Effector CD8-positive, alpha-beta T cell (primary cell): ENCODE results near the gene NUTF2.
"Not testable (repeated sequence)": the region's sequence is repeated elsewhere in the genome, so short reads cannot be mapped to it uniquely, and the experiment has no call there.

Experiments
- DNase-seq: peaks from one replicate; lab custom pipeline; 2025; lab: John Stamatoyannopoulos, UW

The NUTF2 gene

GRCh38 chr16:67864044-67864443, 17.3 kb downstream of the NUTF2 start:
- DNase-seq: not testable (repeated sequence)

- DNase-seq: no peak
These were observed 17.9 kb downstream of the NUTF2 start for GRCh38 chr16:67864594-67864993.

DNA sequence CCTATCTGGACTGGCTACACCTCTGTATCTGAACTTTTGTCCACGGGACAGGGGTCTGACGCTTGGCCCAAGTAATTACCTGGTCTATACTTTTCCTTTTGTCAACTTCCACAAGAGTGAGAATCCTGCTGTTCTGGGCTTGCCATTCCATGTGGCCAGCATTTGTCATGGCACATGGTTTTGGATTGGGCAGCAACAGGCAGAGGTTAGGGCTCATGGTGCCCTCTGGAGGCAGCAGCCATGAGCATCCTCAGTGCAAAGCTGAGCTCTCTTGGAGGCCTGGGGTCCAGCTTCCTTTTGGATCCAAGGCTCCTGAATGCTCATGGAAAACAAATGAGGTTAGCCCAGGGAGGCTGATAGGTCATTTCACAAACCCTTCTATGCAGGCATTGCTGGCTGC, 18.6 kb downstream of the NUTF2 start:
- DNase-seq: no peak

- DNase-seq: no peak
These were observed 21.6 kb downstream of the NUTF2 start for GRCh38 chr16:67868290-67868689.

- no peak for DNase-seq
These were observed 22.9 kb downstream of the NUTF2 start for GRCh38 chr16:67869653-67870052.

GRCh38 chr16:67871256-67871655, 24.5 kb downstream of the NUTF2 start:
- DNase-seq: no peak

- DNase-seq: no peak
These were observed 25.4 kb downstream of the NUTF2 start for GRCh38 chr16:67872131-67872630.

DNA sequence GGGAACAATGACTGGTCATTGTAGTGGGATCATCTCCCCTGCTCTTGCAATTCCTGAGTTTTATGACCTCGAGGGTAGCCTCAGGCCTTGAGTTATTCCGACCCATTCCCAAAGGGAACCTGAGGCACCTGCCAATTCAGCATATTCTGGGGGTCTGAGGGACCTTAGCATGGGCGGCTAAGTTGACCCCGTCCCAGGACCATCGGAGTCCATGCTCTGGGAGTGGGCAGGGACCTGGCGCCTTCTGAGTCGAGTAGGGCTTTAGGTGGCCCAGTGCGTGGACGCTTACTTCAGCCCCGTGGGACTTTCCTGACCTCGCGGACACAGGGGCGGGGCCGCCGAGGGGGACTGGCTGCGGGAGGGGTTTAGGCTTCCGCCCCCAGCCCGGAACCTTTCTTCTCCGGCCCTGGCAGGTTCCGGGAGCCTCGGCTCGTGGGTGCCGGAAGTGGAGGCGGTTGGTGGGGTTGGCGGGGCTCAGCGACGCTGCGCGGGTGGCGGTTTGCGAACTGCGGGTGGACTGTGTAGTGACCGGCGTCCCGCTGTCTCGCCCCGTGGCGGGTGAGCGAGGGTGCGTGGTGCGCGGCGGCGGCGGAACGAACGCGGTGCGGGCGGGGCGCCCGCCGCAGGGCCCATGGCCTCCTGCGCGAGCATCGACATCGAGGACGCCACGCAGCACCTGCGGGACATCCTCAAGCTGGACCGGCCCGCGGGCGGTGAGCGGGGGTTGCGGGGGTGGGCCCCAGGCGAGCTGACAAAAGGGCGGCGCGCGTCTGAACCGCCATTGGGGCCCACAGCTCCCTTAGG, 26.1 kb downstream of the NUTF2 start, which contains the start of gene EDC4:
Gene EDC4, plus strand, starts transcription at position 422 of the 804 bp plus-strand sequence. Its CDS starts 210 bp downstream, at position 632.
- peak; percentile 79 for DNase-seq

GRCh38 chr16:67873435-67874370, 27.0 kb downstream of the NUTF2 start:
- no peak for DNase-seq

- DNase-seq: no peak
These were observed 27.6 kb downstream of the NUTF2 start for GRCh38 chr16:67874372-67874771.

DNA sequence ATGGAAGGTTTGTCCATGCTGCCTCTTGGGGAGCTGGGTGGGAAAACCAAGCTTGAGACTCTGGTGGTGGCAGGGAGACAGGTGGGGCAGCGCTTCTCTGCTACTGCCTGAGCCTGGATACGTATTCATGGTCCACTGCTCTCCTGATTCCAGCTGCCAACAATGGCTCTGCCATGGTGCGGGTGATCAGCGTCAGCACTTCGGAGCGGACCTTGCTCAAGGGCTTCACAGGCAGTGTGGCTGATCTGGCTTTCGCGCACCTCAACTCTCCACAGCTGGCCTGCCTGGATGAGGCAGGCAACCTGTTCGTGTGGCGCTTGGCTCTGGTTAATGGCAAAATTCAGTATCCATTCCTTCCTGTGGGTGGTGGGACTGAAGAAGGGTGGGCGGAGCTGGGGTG, 30.3 kb downstream of the NUTF2 start:
- no peak for DNase-seq

- no peak for DNase-seq
These were observed 31.5 kb downstream of the NUTF2 start for GRCh38 chr16:67878232-67878631.

GRCh38 chr16:67878846-67879245, 32.1 kb downstream of the NUTF2 start:
- no peak for DNase-seq

DNA sequence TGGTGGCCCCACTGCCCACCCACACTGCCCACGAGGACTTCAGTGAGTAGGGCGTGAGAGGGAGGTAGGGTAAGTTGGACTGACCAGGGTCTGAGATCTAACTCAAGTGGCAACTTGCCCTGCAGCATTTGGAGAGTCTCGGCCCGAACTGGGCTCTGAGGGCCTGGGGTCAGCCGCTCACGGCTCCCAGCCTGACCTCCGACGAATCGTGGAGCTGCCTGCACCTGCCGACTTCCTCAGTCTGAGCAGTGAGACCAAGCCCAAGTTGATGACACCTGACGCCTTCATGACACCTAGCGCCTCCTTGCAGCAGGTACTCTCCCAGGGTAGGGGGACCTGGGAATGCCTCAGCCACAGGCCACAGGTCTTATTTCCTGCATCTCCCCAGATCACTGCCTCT, 32.7 kb downstream of the NUTF2 start:
- no peak for DNase-seq

- DNase-seq: no peak
These were observed 33.2 kb downstream of the NUTF2 start for GRCh38 chr16:67879936-67880335.

- no peak for DNase-seq
These were observed 33.9 kb downstream of the NUTF2 start for GRCh38 chr16:67880584-67880983.

DNA sequence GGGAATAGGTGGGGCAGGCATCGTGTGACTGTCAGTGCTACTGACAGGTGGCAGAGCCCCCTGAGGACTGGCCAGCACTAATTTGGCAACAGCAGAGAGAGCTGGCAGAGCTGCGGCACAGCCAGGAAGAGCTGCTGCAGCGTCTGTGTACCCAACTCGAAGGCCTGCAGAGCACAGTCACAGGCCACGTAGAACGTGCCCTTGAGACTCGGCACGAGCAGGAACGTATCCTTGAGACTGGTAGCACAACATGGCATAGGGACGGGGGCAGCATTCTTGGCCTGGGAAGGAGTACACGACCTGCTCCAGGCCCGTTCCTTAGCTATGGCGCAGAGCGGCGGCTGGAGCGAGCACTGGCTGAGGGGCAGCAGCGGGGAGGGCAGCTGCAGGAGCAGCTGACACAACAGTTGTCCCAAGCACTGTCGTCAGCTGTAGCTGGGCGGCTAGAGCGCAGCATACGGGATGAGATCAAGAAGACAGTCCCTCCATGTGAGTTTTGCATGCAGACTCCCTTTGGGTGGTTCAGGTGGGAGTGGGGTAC, 35.0 kb downstream of the NUTF2 start:
- no peak for DNase-seq

GRCh38 chr16:67882374-67883145, 35.8 kb downstream of the NUTF2 start:
- DNase-seq: no peak

DNA sequence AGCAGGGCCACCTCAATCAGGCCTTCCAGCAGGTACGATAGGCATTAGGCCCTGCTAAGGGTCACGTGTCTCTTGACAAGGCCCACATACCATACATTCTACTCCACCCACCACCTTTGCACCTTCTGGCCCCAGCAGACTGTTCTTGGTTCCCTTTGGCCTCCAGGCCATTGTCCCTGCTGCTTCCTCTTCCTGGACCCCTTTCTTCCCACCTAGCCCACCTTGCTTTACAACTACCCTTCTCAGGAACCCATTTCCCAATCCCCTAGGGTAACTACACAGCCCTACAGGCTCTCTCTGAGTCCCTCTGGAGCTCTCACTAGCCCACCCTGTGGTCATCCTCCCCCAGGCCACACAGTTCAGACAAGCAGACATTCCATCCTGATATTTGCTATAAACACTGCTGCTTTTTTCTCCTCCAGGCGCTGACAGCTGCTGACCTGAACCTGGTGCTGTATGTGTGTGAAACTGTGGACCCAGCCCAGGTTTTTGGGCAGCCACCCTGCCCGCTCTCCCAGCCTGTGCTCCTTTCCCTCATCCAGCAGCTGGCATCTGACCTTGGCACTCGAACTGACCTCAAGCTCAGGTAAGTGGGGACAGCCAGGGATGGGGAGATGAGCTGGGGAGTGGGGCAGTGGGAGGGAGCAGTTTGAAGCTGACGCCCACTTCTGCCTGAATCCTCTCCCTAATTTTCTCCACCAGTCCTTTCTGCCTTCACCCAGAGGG, 36.6 kb downstream of the NUTF2 start:
- no peak for DNase-seq

DNA sequence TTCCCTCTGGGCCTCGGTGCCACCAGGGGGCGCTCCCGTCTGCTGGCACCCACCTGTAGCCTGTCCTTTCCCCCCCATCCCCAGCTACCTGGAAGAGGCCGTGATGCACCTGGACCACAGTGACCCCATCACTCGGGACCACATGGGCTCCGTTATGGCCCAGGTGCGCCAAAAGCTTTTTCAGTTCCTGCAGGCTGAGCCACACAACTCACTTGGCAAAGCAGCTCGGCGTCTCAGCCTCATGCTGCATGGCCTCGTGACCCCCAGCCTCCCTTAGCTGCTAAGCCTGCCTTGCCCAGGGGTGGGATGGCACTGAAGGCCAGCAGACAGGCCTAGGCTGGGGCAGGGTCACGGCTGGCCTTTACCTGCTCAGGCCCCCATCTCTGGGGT, 37.1 kb downstream of the NUTF2 start:
- peak; percentile 66 for DNase-seq

DNA sequence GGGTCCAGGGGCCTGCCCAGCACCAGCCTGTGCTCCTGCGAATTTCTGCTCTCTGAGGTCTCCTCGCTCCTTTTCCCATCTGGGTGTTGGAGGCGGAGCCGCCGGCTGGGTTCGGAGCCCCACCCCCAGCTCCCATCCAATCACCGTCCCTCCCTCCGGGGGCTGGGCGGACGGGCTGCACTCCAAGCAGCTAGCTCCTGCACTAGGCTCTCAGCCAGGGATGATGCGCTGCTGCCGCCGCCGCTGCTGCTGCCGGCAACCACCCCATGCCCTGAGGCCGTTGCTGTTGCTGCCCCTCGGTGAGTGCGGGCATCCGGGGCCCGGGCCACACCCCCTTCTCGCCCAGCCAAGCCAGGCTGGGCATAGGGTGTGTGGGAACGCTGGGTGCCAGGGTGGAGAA, 38.0 kb downstream of the NUTF2 start, which contains the start of gene NRN1L:
Gene NRN1L, plus strand, starts transcription at position 202 of the 400 bp plus-strand sequence. Its CDS starts 19 bp downstream, at position 221.
- no peak for DNase-seq
